Measurements from ENCODE around the gene GABRB1. TPM values are rescaled to one million over a fixed set of nuclear protein-coding genes. Genes with fewer than 3 reads are reported as not detected.

GABRB1 gene
- total RNA-seq = 2.0 and 2.9 TPM in 2 replicates

GRCh38 chr4:47031011-47031678 is at the start of gene GABRB1:
Gene GABRB1, plus strand, starts transcription at chr4:47031567.

DNA sequence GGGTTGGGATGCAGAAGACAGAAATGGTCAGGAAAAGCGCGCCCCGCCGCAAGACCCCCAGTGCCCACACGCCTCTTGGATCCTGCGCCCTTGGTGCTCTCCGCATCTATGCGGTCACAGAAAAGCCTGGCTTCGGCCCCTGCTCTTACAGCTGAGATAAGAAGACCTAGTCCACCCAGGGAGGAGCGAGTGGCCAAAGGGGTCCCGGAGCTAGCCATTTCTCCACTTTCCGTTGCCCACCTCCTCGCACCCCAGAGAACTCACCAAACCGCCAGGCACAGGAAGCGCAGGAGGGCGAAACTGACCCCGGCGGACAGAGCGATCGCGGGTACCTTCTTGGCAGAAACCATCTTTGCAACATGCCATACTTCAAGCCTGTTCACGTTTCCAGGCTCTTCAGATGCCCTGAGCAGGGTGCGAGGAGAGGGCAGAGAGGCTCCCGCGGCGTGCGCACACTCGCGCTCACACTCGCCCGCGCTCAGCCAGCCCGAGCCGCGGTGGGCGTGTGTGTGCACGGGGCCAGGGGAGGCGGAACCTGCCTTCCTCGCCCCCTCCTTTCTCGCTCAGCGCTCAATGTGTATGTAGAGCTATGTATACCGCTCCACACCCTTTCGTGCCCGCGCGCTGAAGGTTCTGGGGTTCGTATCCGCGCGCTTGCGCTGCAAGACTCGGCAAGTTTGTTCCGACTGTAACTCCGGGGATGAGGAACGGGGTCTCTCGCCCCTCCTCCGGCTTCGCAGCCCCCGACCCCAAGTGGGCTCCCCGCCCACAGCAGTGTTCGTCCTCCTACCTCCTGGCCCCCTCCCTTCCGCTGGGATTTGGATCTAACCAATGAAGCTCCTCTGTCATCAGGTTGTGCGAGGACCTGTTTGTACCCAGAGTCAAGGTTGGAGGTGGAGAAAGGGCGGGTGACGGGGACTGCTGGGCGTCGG is 38.0 kb upstream of the GABRB1 start, which contains the start of gene GABRA4:
GABRA4 (minus strand) TSS at position 507 of the 932 bp plus-strand sequence; CDS start at position 350, 157 bp downstream.

DNA sequence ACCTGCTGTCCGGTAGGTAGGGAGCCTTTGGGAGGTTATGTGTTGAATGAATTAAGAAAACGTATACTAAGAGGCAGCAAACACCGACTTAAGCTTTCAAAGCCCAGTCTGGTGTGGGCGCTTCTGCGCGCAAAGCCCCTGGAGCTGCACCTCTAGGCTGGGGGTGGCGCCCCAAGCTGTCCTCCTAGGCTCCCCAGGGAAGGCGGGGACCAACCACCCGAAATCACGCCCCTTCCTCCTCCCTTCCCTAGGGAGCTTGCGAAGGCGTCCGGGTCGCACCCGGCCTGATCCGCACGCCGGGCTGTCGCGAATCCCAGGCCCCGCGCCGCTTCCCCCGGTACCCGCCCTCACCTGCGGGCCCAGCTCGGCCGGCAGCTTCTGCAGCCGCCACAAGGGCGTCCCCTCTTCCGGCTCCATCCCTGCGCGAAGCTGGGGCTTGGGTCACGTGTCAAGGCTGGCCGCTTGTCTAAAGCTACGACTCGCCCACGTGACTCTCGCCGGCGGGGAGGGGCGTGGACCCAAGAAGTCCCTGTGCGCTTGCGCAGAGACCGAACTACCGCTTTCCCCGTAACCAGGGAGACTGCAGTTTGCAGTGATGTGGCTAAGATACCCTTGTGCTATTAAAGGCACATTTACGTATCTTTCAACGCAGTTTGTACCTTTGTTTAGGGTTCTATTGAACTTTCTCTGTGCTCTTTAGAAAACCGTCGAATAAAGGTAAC is 432.0 kb downstream of the GABRB1 start, which contains the start of gene COMMD8:
COMMD8 (minus strand) TSS at position 468 of the 722 bp plus-strand sequence; CDS start at position 417, 51 bp downstream.

Other genes with a start within 250 kb of the GABRB1 start
- gene COX7B2, start 122.3 kb upstream of the GABRB1 start, total RNA-seq = not detected in 2 replicates
- gene GABRA4, start 38.0 kb upstream of the GABRB1 start, total RNA-seq = not detected in 2 replicates

All from mesangial cell (primary cell).